ENCODE data around the gene DLK2. TPM values are rescaled to one million over a fixed set of nuclear protein-coding genes. Genes with fewer than 3 reads are reported as not detected.
"Not testable (repeated sequence)": the region's sequence is repeated elsewhere in the genome, so short reads cannot be mapped to it uniquely, and the experiment has no call there.

The DLK2 gene
- total RNA-seq, 1 experiment from 2014 or later, result 0.81 TPM

DNA sequence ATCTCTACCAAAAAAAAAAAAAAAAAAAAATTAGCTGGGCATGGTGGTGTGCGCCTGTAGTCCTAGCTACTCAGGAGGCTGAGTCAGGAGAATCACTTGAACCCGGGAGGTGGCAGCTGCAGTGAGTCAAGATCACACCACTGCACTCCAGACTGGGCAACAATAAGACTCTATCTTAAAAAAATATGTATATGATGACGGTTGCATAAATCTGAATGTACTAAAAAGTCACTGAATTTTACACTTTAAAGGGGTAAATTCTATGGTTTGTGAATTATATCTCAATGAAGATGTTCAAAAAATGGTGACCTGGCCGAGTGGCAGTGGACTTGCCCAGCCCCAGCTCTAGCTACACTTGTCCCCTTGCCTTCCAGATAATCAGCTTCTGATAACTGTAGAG, 38.4 kb downstream of the DLK2 start (continued):
- TF ChIP-seq FOXK1 (CRISPR knock-in tag; IDR thresholded peaks at IDR 0.05) (no peak), JAZF1 (CRISPR knock-in tag; IDR thresholded peaks at IDR 0.05) (no peak)
- TF ChIP-seq, protein P1, sequence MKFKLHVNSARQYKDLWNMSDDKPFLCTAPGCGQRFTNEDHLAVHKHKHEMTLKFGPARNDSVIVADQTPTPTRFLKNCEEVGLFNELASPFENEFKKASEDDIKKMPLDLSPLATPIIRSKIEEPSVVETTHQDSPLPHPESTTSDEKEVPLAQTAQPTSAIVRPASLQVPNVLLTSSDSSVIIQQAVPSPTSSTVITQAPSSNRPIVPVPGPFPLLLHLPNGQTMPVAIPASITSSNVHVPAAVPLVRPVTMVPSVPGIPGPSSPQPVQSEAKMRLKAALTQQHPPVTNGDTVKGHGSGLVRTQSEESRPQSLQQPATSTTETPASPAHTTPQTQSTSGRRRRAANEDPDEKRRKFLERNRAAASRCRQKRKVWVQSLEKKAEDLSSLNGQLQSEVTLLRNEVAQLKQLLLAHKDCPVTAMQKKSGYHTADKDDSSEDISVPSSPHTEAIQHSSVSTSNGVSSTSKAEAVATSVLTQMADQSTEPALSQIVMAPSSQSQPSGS (CRISPR knock-in tag; IDR thresholded peaks at IDR 0.05; ENCODE audit: borderline replicate concordance, low read depth), result no peak

DNA sequence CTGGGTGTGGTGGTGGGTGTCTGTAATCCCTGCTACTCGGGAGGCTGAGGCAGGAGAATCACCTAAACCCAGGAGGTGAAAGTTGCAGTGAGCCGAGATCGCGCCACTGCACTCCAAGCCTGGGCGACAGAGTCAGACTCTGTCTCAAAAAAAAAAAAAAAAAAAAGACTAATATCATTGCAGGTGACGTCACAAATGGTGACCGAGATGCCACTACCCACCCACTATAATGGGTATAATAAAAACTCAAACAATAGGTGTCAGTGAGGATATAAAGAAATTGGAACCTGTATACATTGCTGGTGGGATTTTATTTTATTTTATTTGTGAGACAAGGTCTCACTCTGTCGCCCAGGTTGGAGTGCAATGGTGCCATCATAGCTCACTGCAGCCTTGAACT, 40.1 kb downstream of the DLK2 start:
- peaks cover 26% of the 10 kb centered on the region for H3K27me3 Mint-ChIP-seq (ENCODE audit: low read depth)
- DNase-seq (ENCODE audit: low spot score); H3K4me1 Mint-ChIP-seq; H3K36me3 Mint-ChIP-seq; H3K27ac Mint-ChIP-seq; H3K4me3 Mint-ChIP-seq; ATAC-seq; H3K9me3 Mint-ChIP-seq: not testable (repeated sequence)
- CTCF ChIA-PET, result interaction anchor here (0.7 to 3.0 kb wide), 3 partner anchors 37 to 81 kb away, joined by 3 to 9 read pairs (median 4); no protein-coding TSS in a partner anchor
- POLR2A ChIA-PET, result interaction anchor here (0.6 kb wide), 1 partner anchor 233 kb away, joined by 3 read pairs; no protein-coding TSS in a partner anchor

DNA sequence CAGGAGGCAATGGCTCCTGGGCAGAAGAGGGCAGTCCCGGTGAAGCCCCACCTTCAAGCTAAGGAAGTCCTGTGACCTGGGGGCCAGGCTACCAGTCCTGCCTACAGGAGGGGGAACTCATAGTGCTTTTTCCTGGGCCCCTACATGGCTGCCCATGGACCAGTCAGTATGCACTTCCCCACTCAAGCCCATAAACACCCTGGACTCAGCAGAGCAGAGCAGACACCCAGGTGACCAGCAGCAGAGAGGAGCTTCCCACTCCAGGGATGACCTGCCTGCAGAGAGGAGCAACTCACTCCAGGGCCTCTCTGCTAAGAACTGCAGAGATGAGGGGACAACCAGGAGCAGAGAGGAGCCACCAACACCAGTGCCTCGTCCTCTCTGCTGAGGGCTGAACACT, 42.3 kb downstream of the DLK2 start:
- no peak overlapping the region for H3K4me3 Mint-ChIP-seq

More for the DNA sequence above, 42.3 kb downstream of the DLK2 start:
- no peaks in the 10 kb centered on the region for H3K36me3 Mint-ChIP-seq
- ATAC-seq (no peak), DNase-seq (ENCODE audit: low spot score) (no peak)
- ChIA-PET POLR2A (no interaction called here), CTCF (interaction anchor here (1.1 to 1.4 kb wide), 2 partner anchors 57 to 94 kb away, joined by 4 to 5 read pairs; no protein-coding TSS in a partner anchor)
- H3K9me3 Mint-ChIP-seq, result no peaks in the 10 kb centered on the region
- no peak overlapping the region for H3K27ac Mint-ChIP-seq
- H3K27me3 Mint-ChIP-seq (ENCODE audit: low read depth), result peaks cover 16% of the 10 kb centered on the region
- H3K4me1 Mint-ChIP-seq, result no peaks in the 10 kb centered on the region
- no peak for TF ChIP-seq FOXK1 (CRISPR knock-in tag; IDR thresholded peaks at IDR 0.05)
- TF ChIP-seq, protein P2, sequence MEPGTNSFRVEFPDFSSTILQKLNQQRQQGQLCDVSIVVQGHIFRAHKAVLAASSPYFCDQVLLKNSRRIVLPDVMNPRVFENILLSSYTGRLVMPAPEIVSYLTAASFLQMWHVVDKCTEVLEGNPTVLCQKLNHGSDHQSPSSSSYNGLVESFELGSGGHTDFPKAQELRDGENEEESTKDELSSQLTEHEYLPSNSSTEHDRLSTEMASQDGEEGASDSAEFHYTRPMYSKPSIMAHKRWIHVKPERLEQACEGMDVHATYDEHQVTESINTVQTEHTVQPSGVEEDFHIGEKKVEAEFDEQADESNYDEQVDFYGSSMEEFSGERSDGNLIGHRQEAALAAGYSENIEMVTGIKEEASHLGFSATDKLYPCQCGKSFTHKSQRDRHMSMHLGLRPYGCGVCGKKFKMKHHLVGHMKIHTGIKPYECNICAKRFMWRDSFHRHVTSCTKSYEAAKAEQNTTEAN (CRISPR knock-in tag; IDR thresholded peaks at IDR 0.05), result no peak
- TF ChIP-seq ZNF423 (CRISPR knock-in tag; IDR thresholded peaks at IDR 0.05), result no peak
- TF ChIP-seq FOXP1 (CRISPR knock-in tag; IDR thresholded peaks at IDR 0.05; ENCODE audit: borderline replicate concordance), result no peak
- TF ChIP-seq, protein P3, sequence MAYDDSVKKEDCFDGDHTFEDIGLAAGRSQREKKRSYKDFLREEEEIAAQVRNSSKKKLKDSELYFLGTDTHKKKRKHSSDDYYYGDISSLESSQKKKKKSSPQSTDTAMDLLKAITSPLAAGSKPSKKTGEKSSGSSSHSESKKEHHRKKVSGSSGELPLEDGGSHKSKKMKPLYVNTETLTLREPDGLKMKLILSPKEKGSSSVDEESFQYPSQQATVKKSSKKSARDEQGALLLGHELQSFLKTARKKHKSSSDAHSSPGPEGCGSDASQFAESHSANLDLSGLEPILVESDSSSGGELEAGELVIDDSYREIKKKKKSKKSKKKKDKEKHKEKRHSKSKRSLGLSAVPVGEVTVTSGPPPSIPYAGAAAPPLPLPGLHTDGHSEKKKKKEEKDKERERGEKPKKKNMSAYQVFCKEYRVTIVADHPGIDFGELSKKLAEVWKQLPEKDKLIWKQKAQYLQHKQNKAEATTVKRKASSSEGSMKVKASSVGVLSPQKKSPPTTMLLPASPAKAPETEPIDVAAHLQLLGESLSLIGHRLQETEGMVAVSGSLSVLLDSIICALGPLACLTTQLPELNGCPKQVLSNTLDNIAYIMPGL (CRISPR knock-in tag; IDR thresholded peaks at IDR 0.05), result no peak
- no peak for TF ChIP-seq NR3C1 (CRISPR knock-in tag; conservative IDR thresholded peaks at IDR 0.05; ENCODE audit: low read depth)
- TF ChIP-seq, protein P4, sequence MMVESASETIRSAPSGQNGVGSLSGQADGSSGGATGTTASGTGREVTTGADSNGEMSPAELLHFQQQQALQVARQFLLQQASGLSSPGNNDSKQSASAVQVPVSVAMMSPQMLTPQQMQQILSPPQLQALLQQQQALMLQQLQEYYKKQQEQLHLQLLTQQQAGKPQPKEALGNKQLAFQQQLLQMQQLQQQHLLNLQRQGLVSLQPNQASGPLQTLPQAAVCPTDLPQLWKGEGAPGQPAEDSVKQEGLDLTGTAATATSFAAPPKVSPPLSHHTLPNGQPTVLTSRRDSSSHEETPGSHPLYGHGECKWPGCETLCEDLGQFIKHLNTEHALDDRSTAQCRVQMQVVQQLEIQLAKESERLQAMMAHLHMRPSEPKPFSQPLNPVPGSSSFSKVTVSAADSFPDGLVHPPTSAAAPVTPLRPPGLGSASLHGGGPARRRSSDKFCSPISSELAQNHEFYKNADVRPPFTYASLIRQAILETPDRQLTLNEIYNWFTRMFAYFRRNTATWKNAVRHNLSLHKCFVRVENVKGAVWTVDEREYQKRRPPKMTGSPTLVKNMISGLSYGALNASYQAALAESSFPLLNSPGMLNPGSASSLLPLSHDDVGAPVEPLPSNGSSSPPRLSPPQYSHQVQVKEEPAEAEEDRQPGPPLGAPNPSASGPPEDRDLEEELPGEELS (CRISPR knock-in tag; IDR thresholded peaks at IDR 0.05), result no peak
- TF ChIP-seq, protein P5, sequence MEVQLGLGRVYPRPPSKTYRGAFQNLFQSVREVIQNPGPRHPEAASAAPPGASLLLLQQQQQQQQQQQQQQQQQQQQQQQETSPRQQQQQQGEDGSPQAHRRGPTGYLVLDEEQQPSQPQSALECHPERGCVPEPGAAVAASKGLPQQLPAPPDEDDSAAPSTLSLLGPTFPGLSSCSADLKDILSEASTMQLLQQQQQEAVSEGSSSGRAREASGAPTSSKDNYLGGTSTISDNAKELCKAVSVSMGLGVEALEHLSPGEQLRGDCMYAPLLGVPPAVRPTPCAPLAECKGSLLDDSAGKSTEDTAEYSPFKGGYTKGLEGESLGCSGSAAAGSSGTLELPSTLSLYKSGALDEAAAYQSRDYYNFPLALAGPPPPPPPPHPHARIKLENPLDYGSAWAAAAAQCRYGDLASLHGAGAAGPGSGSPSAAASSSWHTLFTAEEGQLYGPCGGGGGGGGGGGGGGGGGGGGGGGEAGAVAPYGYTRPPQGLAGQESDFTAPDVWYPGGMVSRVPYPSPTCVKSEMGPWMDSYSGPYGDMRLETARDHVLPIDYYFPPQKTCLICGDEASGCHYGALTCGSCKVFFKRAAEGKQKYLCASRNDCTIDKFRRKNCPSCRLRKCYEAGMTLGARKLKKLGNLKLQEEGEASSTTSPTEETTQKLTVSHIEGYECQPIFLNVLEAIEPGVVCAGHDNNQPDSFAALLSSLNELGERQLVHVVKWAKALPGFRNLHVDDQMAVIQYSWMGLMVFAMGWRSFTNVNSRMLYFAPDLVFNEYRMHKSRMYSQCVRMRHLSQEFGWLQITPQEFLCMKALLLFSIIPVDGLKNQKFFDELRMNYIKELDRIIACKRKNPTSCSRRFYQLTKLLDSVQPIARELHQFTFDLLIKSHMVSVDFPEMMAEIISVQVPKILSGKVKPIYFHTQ (CRISPR knock-in tag; IDR thresholded peaks at IDR 0.05), result no peak
- TF ChIP-seq ELF4 (CRISPR knock-in tag; IDR thresholded peaks at IDR 0.05; ENCODE audit: low read depth), result no peak
- no peak for TF ChIP-seq ZNF219 (CRISPR knock-in tag; IDR thresholded peaks at IDR 0.05; ENCODE audit: borderline replicate concordance)
- TF ChIP-seq OVOL2 (CRISPR knock-in tag; IDR thresholded peaks at IDR 0.05; ENCODE audit: borderline replicate concordance), result no peak
- no peak for TF ChIP-seq SMAD3 (CRISPR knock-in tag; IDR thresholded peaks at IDR 0.05; ENCODE audit: borderline replicate concordance)
- TF ChIP-seq ZNF121 (CRISPR knock-in tag; IDR thresholded peaks at IDR 0.05), result no peak
- TF ChIP-seq ATF1 (CRISPR knock-in tag; IDR thresholded peaks at IDR 0.05), result no peak
- TF ChIP-seq, protein P6, sequence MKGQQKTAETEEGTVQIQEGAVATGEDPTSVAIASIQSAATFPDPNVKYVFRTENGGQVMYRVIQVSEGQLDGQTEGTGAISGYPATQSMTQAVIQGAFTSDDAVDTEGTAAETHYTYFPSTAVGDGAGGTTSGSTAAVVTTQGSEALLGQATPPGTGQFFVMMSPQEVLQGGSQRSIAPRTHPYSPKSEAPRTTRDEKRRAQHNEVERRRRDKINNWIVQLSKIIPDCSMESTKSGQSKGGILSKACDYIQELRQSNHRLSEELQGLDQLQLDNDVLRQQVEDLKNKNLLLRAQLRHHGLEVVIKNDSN (CRISPR knock-in tag; IDR thresholded peaks at IDR 0.05), result no peak
- TF ChIP-seq, protein P7, sequence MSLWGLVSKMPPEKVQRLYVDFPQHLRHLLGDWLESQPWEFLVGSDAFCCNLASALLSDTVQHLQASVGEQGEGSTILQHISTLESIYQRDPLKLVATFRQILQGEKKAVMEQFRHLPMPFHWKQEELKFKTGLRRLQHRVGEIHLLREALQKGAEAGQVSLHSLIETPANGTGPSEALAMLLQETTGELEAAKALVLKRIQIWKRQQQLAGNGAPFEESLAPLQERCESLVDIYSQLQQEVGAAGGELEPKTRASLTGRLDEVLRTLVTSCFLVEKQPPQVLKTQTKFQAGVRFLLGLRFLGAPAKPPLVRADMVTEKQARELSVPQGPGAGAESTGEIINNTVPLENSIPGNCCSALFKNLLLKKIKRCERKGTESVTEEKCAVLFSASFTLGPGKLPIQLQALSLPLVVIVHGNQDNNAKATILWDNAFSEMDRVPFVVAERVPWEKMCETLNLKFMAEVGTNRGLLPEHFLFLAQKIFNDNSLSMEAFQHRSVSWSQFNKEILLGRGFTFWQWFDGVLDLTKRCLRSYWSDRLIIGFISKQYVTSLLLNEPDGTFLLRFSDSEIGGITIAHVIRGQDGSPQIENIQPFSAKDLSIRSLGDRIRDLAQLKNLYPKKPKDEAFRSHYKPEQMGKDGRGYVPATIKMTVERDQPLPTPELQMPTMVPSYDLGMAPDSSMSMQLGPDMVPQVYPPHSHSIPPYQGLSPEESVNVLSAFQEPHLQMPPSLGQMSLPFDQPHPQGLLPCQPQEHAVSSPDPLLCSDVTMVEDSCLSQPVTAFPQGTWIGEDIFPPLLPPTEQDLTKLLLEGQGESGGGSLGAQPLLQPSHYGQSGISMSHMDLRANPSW (CRISPR knock-in tag; conservative IDR thresholded peaks at IDR 0.05; ENCODE audit: low read depth), result no peak
- no peak for TF ChIP-seq SMAD4 (CRISPR knock-in tag; IDR thresholded peaks at IDR 0.05)
- no peak for TF ChIP-seq NFYB (CRISPR knock-in tag; conservative IDR thresholded peaks at IDR 0.05; ENCODE audit: low read depth)
- TF ChIP-seq NFATC4 (CRISPR knock-in tag; IDR thresholded peaks at IDR 0.05), result no peak

Data from WTC11 (cell line).